HG02642 (cell line): Measurements from ENCODE around the gene ISG20L2.

Experiments
- ATAC-seq: cut with Tn5 transposase; IDR thresholded peaks from one replicate; pipeline ENCODE4 v1.9.1; 2021; ENCODE audit warnings: mild to moderate bottlenecking; ENCODE audit not compliant: unreplicated experiment, poor library complexity

The ISG20L2 gene

DNA sequence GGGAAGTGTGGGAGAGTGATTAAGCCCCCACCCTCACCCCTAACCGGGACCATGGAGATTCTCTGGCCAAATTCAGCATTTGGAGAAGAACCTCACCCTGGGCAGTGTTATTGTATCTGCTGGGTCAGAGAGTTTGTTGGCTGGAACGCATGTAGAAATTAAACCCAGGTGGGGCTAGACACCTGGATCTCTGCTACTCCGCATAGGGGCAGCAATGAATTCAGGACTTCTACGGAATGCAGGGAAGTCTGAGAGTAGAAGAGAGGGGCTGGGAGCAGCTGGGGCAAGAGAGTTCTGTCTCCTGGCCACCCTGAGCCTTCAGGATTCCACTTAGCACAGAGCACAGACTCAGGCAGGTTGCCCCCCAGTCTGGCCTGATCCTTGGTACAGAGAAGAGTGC is 19.5 kb downstream of the ISG20L2 start:
- ATAC-seq: no peak

DNA sequence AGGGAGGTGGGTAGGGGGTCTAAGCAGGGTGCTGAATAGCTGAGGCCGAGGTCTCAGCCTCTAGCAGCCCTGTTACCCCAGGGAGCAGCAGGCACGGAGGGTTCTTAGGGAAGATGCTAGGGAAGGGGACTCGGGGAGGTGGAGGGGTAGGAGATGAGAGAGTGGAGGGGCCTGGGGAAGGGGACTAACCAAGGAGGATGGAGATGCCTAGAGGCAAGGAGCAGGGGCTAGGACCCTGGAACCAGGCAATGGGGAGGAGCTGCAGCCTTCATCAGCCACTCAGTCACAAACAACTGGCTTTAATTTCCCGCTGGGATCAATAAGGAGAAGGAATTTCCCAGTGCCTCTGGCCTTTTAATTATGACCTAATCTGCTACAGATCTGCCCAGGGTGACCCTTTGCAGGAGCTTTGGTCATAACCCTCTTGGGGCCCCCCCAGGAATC is 20.3 kb downstream of the ISG20L2 start:
- no peak for ATAC-seq

DNA sequence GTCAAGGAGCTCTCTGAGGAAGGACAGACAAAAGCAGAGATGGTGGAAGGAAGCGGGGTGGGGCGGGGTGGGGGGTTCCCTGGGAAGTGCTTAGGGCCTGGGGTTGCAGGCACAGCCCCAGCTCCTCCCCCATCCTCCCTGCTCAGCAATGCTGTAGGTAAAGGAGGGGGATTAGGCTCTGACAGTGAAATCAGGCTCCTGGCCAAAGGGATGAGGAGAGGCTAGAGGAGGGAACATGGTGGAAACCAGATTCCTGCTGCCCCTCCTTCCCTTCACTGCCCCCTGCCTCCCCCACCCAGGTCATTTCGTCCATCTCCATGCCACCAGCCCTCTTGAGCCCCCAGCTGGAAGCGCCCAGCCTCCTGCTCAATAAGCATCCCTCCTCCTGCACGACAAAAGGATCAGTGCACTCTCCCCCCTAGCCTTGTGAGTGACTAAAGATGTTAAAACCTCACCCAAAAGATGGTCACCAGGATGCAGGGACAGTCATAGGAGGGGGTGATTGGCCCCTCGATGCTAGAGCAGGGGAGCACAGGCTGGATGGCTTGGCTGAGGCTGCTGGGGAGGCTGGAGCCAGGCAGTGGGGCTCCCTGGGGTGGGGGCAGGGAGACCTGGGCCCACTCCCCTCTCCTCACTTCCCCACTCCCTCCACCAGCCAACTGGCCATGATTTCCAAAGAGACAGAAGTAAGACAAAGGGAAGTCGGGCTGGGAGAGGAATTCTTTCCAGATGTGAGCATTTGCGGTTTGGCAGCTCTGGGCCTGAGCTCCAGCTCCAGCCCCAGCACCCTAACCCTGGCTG is 20.9 kb downstream of the ISG20L2 start:
- no peak for ATAC-seq

DNA sequence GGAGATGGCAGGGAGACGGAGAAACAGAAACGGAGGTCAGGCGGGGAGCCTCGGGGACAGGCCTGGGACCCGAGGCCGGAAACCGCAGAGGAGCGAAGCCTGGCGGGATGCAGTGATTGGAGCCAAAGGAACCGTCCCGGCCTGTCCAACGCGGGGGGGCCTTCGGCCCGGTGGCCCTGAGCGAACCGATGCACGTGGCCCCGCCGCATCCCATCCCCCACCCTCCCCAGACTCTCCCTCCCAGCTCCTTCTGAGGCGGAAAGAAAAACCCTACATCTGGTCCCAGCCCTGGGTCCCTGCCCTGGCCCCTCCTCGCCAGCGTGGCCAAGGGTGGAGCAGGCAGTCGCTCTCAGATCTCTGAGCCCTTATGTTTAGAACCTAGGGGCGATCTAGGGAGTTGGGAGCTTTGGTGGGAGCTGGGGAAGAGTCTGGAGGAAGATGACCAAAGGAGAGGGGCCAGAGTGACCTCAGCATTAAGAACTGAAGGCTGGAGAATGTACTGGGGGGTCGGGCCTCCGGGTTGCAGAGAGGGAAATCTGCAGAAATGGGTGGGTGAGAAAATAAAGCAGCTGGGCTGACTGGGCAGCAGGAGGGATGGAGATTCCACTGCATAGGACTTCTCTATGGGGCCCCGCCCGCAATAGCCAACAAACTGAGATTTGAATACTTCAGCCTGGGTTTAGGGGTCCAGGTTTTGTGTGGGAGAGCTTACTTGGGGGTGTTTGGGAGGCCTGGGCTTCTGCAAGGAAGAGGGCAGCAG is 21.7 kb downstream of the ISG20L2 start:
- ATAC-seq: no peak

DNA sequence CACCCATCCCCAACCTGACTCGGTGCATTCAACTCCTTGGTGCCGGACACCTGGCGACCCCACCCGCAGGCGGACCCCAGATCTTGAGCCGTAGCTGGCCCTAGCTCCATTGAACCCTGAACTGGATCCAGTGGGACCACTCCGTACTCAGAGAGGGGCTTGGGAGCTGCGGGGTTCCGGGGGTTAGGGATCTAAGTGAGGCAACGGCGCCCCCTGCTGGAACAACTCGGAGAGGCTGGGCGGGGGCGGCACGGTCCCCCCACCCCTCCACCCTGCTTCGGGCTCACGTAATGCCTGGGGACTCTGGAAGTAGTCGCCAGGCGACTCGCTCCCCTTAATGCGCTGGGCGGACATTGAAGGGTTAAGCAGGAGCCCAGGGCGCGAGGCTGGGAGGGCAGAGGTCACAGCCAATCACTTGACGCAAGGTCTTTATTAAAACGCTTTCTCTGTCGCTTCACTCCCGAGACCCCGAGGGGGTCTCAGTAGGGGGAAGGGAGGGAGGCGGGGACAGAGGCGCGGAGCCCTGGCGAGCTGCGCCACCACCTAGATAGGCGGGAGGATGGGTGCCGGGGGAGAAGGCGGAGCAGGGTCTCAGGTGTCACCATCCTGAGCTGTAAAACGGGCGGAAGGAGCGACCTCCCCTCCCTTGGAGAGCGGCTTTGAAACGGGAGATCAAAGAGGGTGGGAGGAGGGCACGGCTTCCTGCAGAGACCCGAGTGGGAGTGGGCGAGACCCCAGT is 22.5 kb downstream of the ISG20L2 start:
- ATAC-seq: no peak

DNA sequence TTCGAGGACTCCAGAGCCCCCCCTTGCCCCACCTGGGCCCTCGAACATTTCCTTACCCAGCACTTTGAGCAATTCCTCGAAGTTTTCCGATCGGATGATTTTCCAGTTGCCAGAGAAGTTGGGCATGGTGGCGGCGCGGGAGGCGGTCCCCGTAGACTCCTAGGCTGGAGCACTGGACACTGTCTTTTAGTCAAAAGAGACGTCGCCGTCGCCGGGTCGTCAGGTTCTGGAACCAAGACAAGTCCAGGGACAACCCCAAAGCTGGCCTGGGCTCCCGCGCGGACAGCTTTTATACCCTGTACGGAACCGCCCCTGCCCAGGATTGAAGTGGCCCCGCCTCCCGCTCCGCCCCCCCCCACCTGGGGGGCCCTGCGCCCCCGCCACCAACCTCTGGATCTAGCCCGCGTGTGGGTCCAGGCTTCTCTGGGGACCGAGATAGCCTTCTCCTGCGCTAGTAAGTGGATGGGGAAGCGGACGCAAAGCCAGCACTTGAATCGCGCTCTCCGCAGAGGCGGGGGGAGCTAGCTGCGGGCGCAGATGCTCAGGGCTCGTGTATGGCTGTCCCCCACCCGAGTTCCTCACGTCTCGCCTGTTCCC is 23.1 kb downstream of the ISG20L2 start, which contains the start of gene CRABP2:
TSS of gene CRABP2 (minus strand) at position 263 of the 597 bp plus-strand sequence. CDS start at position 126, 137 bp downstream.
- ATAC-seq: no peak

DNA sequence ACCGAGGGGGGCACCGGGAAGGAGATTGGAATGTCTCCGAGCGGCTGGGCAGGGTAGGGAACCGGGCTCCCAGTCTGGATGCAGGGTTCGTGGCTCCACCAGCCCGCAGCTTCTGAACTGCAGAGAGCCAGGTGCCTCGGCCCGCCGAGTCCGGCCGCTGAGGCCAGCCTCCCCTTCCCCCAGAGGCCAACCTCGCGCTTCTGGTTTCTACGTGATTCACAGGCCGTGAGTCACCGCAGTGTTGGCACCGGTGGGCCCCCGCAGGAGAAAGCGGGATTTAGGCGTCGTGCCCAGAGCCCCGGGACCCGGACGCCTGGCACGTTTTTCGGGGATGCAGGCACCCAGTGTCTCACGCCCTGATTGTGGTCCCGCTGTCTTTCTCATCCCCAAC is 23.6 kb downstream of the ISG20L2 start:
- no peak for ATAC-seq

DNA sequence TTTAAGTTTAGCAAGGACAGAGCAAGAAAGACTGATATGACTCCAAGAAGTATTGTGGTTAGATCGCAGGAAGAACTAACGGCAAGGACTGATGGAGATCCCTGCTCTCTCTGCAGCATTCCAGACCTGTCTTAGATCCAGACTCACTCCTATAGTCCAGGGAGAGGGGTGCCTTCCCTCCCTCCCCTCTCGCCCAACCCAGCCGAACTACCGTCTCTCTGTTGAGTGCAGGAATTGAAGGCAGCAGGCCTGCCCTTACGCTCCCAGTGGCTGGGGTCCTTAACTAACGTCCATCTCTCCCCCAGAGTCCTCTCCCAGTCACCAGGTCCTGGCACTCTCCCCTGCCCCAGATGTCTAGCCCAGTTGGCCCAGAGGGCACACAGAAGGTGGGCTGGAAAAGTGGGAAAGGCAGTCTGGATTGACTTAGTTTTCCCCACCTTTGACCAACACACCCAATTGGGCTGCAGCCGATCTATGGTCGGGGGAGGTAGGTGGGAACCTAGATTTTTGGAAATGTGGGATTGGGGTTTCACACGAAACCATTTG is 24.3 kb downstream of the ISG20L2 start:
- no peak for ATAC-seq

DNA sequence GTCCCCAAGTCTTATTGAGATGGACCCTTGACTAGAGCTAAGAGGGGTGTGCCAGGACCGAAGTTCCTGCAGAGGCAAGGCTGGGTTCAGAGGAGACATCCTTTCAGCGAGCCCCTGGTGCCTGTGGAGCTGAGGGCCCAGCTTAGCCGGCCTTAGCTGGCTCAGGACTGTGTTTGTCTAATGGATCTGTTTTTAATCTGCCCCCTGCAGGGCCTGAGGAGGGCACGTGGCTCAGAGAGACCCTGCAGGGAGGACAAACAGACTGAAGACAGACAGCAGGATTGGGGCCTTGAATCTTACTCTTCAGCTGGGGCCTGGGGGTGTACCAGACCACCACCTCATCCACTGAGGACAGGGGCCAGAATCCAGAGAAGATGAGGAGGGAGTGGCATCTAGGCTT is 24.8 kb downstream of the ISG20L2 start:
- ATAC-seq: no peak

DNA sequence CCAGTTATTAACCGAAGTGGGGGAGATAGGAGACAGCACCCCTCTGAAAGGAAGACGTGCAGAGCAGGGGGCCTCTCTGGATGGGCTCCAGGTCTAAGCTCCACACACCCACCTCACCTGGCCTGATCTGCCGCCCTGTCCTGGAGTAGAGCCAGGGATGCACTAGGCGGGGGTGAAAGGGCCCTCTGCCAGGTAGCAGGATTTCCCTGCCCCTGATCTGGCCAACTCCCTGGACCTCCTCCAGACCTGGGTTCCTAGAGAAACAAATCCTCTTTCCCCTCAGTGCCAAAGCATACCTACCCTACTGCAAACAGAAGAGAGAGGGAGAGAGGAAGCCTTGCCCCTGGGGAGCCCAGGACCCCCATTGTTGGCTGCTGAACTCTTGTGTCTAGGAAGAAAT is 25.2 kb downstream of the ISG20L2 start:
- no peak for ATAC-seq

DNA sequence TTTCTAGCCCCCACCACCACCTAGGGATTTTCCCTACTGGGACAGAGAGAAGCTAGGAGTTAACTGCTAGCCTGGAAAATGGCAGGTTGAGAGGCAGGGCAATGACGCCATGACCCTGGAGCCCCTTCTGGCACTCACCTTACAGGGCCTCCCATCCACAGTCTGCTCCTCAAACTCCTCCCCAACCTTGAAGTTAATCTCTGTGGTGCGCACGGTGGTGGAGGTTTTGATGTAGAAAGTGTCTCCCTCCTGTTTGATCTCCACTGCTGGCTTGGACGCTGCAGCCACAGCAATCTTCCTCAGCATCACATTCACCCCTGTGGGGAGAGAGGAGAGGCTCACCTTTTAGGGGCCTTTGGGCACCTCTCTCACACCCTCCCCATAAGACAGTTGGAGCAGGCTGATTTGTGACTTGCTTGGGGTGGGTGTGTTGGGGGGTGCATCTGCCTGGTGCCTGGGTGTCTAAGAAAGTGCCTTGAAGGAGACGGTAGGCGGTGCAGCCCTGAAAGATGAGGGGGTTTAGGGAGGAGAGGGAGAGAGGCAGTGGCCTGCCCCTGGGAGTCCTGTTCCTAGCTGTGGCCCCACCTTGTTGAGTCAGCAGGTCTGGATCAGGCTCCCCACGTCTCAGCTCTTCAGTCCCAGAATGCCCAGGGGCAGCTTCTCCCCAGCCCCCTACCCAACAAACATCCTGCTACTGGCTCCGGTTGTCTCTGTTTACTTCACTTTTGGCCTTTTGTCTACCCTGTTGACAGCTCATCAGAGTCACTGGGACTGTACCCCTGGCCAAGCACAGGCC is 27.6 kb downstream of the ISG20L2 start:
- ATAC-seq: no peak

DNA sequence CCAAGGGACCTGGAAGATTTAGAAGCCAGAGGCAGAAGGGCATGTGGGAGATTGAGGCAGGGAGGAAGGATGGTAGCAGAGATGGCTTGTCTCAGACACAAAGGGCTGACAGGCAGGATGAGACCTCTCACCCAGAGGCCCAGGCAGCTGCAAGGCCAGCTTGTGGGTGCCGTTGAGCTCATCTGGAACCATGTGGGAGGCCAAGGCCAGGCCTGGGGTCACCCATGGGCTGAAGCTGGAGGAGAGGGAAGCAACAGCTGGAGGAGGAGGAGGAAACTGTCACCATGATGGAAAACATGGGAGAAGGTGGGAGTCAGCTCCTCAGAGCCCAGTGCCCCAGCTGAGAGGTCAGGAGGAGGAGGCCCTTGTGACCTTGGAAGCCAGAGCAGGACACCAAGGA is 29.6 kb downstream of the ISG20L2 start:
- ATAC-seq: no peak

DNA sequence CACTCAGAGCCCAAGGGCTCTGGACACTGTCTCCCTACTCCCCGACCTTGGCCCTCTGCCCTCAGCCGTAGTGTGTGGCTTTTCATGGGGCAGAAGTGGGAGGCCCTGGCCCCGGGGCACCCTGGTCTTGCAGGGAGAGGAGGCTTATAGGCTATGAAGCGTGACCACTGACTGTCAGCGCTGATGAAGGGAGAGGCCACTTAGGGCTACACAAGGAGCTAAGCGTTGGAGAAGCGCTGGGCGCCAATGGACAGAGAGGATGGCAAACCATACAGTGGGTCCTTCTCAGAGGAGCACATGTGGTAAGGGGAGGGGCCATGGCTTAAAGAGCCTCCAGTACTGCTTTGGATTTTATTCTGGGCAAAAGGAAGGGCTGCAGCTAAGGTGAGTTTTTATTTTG is 31.1 kb downstream of the ISG20L2 start:
- ATAC-seq: no peak

DNA sequence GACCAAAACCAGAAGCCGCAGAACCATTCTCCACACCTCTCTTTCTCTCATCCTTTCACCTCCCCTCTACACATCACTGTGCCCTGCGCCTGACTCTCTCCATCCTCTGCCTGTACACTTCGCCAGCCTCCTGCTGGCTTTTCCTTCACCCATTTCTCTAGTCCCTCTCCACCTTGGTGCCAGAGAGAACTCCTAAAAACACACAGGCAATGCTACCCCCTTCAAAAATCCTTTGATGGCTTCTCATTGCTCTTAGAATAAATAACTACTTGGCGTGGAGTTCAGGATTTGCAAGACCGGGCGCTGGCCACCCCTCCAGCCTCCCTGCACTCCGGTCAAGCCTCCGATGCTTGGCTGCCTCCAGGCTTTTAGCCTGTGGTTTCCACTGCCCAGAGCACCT is 31.8 kb downstream of the ISG20L2 start:
- ATAC-seq: no peak

DNA sequence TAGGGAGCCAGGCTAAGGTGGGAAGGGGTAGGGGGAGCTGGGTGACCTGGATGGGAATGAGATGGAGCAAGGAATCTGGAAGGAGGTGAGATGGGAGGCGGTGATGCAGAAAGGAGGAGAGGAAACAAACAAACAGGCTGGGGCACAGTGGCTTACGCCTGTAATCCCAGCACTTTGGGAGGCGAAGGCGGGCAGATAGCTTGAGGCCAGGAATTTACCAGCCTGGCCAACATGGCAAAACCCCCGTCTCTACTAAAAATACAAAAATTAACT is 33.9 kb downstream of the ISG20L2 start:
- ATAC-seq: no peak

DNA sequence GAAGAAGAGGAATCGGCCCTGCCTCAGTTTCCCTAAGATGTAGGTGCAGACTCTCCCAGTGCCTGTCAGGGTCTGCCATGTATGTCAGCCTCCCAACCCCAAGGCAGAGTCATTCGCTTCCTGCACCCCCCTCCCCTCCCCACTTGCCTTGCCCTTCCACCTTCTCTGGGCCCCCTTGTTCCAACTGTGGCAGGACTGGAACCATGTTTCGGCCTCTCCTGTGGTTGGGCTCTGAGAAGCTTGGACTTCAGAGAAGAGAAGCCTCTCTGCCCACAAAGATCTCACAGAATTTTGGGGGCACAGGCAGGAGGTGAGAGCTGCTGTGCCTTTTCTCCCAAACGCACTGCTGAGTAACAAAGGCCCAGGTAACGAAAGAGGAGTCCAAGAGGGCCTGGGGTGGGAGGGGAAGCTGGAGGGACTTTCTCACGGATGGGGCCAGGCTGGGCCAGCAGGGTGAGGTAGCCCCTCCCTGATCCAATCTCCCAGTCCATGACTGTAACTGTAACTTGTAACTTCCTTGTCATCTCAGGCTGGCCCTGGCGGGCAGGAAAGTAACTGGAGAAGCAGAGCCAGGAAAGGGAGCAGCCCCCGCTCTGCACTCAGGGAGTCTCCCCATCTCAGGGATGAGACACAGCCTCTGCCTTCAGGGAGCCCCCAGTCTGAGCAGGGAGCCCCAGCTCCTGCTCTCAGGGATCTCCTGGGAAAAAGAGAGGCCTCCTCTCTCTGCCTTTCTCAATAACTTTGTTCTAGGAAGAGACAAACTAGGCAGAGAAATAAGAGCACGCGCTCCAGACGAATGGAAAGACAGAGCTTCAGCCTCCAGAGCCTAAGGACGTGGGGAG is 34.5 kb downstream of the ISG20L2 start:
- no peak for ATAC-seq

DNA sequence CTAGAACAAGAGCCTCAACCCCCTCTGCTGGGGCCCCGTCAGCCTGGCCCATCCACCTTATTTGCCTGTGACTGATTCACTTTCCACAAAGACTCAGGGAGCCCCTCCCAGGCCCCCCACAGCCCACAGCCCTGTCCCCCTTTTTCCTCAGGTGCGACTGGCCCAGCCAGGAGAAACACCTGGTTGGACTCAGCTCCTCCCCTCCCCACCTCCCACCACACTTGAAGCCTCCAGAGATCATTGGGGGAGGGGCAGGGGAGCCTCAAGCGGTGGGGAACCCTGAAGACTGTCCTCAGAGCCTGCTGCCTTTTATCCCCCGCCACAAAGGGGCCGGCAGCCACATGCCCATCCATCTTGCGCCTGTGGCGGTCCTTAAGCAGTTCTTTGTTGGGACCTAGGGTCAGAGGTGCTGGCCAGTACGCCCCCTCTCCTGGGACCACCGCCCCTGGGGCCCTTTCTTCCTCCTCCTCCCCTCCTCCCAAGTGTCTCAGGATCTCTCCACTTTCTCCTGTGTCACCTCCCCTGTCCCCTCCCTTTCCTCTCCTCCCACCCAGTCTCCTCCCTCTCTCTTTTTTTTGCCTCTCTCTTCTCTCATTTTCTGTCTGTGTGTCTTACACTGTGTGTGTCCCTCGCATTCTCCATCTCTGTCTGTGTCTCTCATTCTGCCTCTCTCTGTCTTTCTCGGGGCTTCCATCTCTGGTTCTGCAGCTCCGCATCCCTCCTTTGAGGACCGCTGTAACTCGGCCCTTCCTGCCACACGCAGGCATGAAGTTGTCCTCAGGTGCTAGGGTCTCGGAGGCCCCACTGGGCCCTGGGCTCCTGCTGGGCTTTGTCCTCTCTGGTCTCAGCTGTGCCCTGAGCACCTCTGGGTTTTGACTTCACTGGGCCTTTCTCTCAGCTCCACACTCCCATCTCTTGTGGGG is 35.4 kb downstream of the ISG20L2 start:
- no peak for ATAC-seq

DNA sequence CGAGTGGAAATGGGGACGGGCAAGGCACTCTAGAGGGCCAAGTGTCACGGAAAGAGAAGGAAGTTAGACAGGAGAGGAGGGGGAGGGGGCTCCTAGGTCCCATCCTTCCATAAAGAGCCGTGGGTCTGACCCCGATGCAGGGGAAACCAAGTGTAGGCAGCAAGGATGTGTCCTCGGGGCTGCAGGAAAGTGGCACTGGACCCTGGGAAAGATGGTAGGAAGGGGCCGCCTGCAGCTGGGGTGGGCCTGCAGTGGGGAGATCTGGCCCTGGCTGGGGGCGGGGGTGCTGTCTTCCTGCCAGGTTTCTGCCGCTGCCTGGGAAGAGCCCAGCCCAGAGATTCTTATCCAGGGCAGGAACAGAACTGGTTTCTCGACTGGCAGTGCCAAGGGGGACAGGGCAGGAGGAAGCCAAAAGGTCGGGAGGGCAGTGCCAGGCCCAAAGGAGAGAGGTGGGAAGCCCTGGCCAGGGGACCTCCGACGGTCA is 36.1 kb downstream of the ISG20L2 start:
- ATAC-seq: no peak
